Measurements from ENCODE around the gene VPS8.

Gene VPS8

GRCh38 chr3:185065059-185065458 is 253.1 kb downstream of the VPS8 start:
- H3K4me3 ChIP-seq (ENCODE audit: low read depth, low read length), result no peak overlapping the region
- no peak for TF ChIP-seq CTCF (IDR thresholded peaks at IDR 0.05; ENCODE audit: low read depth, low read length)

DNA sequence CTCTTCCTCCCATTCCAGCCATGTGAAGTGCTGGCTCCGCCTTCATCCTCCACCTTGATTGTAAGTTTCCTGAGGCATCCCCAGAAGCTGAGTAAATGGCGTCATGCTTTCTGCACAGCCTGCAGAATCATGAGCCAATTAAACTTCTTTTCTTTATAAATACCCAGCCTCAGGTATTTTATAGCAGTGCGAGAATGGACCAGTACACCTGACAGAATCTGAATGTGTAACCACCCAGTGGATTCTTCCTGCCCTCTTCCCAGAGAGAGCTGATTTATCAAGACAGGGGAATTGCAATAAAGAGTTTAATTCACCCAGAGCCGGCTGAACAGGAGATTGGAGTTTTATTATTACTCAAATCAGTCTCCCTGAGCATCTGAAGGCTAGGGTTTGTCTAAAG is 254.3 kb downstream of the VPS8 start:
- no peak overlapping the region for H3K4me3 ChIP-seq (ENCODE audit: low read depth, low read length)
- TF ChIP-seq CTCF (IDR thresholded peaks at IDR 0.05; ENCODE audit: low read depth, low read length), result no peak

DNA sequence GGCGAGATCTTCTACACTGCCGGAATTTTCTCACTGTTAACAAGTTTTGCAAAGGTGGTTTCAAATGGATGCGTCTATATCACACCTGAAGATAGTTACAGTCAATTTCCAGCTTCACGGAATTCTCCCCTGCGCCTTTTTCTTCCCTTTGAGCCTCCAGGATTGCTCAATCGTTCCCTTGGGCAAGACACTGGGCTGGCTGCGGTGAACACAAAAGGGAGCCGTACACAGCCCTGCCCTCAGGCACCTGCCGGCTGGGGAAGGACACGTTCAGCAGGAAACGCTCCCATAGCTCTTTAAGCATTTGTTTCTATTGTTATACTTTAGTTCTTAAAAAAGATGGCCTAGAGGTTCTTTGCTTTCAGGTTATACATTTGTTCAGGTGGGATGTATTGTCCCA is 255.2 kb downstream of the VPS8 start:
- no peak for TF ChIP-seq CTCF (IDR thresholded peaks at IDR 0.05; ENCODE audit: low read depth, low read length)
- H3K4me3 ChIP-seq (ENCODE audit: low read depth, low read length), result no peak overlapping the region

GRCh38 chr3:185069037-185070030 is 257.4 kb downstream of the VPS8 start:
- H3K4me3 ChIP-seq (ENCODE audit: low read depth, low read length), result no peak overlapping the region
- TF ChIP-seq CTCF (IDR thresholded peaks at IDR 0.05; ENCODE audit: low read depth, low read length), result no peak

- no peak for TF ChIP-seq CTCF (IDR thresholded peaks at IDR 0.05; ENCODE audit: low read depth, low read length)
- H3K4me3 ChIP-seq (ENCODE audit: low read depth, low read length), result no peak overlapping the region
Observed at GRCh38 chr3:185070491-185071286, 258.7 kb downstream of the VPS8 start.

GRCh38 chr3:185071287-185071800 is 259.4 kb downstream of the VPS8 start:
- no peak overlapping the region for H3K4me3 ChIP-seq (ENCODE audit: low read depth, low read length)
- no peak for TF ChIP-seq CTCF (IDR thresholded peaks at IDR 0.05; ENCODE audit: low read depth, low read length)

Data from WI38 (cell line).